HG03469 (cell line): ENCODE results near the gene C8G.

Experiments
- ATAC-seq: cut with Tn5 transposase; IDR thresholded peaks from one replicate; pipeline ENCODE4 v1.9.1; 2021; ENCODE audit warnings: mild to moderate bottlenecking, moderate library complexity, moderate number of reproducible peaks; ENCODE audit not compliant: unreplicated experiment

The C8G gene

DNA sequence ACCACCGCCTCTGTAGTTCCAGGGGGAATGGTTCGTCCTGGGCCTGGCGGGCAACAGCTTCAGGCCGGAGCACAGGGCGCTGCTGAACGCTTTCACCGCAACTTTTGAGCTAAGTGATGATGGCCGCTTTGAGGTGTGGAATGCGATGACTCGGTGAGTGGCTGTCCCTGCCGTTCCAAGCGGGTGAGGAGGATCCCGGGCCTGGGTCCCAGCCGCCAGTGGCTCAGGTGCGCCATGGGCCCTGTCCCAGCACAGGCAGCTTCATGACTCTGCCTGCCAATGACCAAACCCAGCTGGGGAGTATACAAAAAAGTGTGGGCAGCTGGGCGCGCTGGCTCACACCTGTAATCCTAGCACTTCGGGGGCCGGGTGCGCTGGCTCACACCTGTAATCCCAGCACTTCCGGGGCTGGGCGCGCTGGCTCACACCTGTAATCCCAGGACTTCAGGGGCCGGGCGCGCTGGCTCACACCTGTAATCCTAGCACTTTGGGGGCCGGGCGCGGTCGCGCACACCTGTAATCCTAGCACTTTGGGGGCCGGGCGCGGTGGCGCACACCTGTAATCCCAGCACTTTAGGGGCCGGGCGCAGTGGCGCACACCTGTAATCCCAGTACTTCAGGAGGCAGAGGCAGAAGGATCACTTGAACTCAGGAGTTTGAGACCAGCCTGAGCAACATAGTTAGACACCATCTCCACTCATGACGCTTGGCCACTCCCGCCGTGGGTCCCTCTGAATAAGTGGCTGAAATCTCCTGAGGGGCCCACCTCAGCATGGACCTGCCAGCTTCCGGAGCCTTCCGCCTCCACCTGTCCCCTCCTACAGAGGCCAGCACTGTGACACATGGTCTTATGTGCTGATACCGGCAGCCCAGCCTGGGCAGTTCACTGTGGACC, 8.1 kb downstream of the C8G start:
- no peak for ATAC-seq

DNA sequence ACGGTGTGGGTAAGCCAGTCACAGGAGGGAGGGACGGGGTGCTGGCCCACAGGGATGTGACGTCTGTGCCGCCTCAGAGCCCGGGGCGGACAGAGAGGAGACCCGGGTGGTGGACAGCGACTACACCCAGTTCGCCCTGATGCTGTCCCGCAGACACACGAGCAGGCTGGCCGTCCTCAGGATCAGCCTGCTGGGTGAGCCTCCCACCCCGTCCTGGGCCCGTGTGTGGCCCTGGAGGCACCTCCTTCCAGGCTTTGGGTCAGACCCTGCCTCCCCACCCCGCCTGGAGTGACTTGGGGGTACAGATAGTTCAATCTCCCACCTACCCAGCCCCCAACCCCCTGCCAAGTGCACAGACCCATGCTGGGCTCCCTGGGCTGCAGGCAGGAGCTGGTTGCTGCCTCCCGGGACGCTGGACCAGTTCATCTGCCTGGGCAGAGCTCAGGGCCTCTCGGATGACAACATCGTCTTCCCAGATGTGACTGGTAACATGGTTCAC, 8.8 kb downstream of the C8G start:
- ATAC-seq: no peak

DNA sequence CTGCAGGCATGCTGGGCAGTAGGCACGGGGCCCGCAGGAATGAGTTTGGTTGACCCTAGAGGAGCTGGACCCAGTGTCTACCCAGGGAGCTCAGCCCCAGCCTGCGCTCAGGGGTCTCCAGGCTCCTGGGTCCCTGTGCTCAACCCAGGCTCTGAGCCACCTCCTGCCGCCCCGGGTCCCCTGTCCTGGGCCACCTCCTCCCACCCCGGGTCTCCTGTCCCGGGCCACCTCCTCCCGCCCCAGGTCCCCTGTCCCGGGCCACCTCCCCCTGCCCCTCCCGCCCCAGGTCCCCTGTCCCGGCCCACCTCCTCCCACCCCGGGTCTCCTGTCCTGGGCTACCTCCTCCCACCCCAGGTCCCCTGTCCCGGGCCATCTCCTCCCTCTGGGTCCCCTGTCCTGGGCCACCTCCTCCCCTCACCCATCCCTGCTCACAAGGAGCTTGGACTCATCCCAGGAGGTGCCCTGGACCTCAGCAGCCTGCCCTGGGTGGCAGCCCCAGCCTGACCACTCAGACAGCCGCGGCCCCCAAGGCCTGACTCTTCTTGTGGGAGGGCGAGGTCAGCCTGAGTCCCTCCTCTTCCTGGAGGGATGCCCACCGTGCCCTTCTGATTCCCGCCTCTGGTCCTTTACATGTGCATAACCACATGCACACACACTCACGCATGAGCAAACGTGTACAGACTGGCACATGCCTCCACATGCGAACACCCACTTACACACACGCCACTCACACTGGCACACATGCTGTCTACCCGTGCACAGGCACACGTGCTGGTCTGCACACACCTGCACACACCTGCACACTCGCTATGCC, 9.4 kb downstream of the C8G start:
- ATAC-seq: no peak

DNA sequence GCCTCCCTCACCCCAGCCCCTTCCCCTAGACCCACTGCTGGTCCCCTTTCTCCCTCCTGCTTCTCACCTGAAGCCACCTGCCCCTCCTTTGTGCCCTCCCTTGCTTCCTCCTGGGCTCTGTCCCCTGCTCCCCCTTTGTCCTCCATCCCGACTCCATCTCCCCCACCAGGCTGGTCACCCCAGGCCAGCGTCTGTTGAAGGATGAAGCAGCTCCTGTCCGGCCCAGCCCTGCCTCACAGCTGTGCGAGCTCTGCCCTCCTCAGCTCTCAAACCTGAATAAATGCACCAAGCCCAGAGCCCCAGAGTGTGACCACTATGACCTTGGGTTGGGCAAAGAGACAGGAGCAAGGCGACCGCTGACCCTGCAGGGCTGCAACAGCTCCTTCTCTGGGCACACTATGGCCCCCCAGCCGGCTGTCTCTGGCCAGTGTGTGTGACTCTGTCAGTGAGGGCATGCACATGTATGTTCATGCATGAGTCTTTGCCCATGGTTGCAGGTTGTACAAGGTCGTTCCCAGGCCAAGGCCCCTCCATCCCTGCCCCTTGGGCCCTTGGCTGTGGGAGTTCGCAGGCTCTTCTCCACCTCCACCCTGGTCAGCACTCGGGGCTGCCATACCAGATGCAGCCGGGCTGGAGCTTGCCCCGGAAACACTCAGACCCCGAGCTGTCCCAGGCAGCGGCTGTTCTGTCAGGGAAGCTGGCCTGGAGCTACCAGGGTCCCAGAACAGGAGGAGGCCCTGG, 10.3 kb downstream of the C8G start:
- no peak for ATAC-seq

DNA sequence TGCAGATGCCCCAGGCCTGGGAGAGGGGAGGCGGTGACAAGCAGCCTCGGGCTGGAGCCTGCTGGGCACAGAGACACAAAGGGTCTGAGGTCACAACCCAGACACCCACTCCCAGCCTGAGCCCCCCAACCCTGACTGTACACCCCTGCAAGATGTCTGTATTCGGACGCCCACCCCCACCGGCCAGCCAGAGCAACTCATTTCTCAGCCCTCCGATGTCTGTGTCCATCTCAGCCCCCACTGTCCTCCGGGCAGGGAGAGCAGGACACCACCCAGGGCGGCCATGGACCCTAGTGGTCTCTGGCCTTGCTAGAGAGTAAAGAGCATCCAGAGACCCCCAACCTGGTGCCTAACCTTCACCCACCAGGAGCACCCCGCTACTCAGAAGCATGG, 10.9 kb downstream of the C8G start:
- ATAC-seq: no peak

DNA sequence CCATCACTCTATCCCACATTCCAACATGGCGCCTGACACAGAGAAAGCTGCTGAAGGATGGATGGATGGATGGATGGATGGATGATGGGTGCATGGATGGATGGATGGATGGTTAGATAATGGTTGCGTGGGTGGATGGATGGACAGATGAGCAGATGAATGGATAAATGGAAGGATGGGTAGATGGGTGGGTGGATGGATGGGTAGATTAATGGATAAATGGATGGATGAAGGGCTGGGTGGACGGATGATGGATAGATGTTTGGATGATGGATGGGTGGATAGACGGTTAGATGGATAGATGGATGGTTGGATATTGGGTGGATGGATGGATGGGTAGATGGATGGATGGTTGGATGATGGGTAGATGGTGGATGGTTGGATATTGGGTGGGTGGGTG, 11.6 kb downstream of the C8G start:
- no peak for ATAC-seq

DNA sequence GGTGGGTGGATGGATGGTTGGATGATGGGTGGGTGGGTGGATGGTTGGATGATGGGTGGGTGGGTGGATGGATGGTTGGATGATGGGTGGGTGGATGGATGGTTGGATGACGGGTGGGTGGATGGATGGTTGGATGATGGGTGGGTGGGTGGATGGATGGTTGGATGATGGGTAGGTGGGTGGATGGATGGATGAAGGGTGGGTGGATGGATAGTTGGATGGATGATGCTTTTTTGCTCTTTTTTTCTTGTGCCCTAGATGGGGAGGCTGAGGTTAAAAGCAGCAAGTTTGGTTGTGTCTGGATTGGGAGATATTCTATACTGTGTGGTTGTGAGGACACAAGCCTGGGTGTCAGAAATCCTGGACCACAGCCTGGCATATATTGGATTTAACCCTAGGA, 12.4 kb downstream of the C8G start:
- no peak for ATAC-seq

DNA sequence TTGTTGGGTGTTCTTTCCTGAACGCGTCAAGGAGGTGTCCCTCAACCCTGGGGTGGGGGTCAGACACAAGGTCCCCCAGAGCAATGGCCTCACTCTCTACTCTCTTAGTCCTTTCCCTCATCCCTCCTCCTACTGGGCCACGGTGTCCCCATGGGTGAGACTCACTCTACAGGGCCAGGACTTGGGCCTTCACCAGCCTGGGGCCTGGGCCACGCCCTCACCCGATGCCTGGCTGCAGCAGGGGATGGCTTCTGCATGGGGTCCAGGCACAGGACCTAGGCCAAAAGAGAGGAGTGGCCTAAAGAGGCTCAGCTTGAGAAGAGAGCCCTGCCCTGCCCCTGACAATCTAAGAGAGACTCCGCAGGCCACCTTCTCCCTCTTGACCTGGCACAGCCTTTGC, 12.9 kb downstream of the C8G start:
- ATAC-seq: no peak

DNA sequence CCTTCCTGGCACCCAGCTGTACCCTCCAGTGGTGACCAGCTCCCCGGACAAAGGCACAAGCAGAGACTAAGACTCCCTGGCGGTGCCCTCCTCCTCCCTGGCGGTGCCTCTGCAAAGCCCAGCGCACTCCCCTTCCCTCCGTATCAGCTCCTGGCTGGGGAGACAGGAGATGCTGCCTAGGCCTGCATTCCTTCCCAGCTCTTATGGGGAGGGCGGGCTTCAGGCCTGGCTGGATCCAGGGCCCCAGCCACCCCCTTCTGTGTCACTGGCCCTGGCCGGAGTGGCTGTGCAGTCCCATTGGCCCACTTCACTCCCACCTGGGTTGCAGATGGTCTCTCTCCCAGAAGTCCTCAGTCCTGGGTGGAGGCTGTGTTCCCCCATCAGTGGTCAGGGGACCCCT, 13.4 kb downstream of the C8G start:
- ATAC-seq: no peak

DNA sequence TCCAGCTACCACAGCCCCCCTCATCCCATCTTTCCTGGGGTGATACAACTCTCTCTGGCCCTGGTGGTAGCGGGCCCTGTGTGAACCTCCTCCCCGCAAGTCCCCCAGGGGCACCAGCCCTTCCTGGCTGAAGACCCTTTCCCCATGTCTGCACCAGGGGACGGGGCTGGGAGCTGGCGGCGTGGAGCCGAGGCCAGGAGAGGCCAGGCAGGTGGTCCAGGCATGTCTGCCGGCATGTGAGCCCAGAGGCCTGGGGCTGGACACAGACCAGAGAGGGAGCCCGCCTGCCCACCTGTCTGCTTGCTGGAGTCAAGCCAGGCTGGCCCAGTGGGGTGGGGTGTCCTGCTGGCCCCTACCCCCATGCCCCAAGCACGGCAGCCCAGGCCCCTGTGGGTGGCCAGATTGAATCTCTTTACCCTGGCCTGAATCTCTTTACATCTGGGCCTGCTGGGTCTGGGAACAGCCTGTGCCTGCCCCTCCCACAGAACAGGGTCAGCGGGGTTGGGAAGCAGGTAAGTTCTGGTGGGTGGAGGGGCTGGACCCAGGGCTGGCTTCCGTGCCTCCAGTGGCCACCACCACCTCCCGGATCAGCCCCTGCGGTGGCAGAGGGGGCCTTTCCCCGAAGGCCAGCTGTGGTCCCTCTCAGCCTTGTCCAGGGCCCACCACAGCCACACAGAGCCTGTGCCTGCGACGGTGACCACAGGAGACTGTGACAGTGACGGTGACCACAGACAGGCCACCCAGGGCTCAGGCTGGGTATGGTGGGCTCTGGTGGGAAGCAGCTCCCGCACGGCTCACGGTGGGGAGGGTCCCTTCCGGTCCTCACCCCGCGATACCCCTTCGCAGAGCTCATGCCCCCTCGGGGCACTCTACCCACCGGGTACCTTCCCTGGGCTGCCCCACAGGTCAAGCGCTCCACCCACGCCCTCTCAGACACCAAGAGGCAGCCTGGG, 14.1 kb downstream of the C8G start:
- ATAC-seq: no peak

DNA sequence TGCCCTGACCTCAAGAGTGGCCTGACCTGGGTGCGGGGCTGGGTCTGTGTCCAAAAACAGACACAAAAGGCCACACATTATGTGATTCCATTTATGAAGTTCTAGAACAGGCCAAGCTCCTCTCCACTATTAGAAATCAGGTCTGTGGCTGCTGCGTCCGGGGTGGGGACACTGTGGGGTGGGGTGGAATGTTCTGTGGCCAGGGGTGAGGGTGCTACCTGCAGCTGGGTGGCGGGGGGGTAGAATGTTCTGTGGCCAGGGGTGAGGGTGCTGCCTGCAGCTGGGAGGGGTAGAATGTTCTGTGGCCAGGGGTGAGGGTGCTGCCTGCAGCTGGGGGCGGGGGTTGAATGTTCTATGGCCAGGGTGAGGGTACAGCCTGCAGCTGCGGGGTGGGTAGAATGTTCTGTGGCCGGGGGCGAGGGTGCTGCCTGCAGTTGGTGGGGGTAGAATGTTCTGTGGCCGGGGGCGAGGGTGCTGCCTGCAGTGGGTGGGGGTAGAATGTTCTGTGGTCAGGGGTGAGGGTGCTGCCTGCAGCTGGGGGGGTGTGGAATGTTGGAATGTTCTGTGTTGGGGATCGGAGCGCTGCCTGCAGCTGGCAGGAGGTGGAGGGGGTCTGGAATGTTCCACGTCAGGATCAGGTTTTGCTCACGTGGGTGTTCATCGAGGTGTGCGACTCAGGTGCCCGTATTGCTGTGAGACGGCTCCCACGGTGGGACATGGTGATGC, 15.3 kb downstream of the C8G start:
- no peak for ATAC-seq

DNA sequence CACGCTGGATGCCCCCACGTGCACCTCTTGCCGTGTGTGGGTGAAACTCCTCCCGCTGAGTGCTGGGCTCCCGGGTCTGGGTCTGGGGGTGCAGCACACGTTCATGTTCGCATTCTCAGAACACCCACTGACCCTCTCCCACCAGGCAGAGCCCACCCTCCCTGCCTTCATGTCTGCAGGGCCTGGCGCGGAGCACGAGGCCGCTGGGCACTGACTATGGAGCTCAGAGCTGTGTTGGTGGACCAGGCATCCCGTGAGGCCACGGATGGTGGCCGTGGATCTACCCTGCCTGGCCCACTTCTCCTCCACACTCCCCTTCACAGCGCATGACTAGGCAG, 15.9 kb downstream of the C8G start:
- no peak for ATAC-seq

DNA sequence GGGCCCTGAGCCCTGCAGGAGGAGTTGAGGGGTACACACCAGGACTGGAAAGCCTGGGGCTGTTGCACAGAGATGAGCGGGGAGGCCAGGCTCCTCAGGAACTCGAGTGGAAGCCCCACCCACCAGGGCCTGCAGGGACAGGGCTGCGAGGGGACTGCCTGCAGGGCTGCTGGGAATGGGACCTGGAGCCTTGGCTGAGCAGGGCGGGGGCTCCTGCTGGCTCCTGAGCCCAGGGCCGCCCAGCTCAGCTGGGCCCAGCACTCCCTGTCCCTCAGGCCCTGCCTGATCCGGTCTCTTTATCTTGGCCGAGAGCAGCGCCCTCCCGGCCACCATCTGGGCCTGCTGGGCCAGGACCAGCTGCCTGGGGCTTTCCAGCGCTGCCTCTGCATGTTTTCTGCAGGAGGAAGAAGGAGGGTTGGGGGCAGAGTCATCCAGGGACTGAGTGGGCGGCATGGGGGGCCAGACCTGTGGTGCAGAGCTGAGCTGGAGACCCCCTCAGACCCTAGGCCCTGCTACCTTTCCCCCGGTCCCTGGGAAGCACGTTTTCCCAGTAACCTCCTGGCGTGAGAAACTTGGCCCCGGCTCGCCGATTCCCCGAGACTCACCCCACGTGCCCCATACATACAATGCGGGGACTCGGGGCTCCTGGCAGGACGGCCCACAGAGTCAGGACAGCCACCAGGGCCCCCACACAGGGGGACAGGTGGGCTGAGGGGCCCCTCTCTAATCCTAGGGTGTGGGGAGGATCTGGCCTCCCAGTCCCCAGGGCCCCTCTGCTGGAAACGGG, 16.4 kb downstream of the C8G start:
- no peak for ATAC-seq

DNA sequence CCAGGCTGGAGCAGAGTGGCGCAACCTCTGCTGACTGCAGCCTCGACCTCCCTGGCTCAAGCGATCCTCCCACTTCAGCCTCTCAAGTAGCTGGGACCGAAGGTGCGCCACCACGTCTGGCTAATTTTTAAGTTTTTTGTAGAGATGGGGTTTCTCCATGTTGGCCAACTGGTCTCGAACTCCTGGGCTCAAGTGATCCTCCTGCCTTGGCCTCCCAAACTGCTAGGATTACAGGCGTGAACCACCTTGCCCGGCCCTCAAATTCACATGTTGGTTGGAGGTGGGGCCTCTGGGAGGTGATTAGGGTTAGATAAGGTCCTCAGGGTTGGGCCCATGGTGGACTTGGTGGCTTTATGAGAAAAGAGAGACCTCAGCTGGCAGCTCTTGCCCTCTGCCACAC, 17.1 kb downstream of the C8G start:
- no peak for ATAC-seq

DNA sequence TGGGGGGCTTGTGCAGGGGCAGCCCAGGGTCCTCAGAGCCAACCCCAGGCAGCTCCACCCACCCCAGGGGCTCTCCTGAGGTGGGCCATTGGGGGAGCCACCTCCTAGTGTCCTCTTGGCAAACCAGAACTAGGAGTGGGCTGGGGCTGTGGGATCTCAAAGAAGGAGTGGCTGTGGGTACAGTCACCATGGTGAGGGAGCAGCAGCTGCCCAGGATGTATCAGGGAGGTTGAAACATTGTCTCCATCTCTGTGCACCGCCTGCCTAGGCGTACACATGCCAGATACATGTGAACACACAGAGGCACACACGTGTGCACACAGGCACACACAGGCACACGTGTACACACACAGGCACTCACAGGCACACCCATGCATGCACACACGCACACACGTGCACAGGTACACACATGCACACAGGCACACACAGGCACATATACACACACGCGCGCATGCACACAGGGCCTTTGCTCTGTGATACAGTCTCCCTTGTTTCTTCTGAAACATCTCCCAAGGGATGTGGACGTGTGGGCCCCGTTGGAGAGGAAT, 17.7 kb downstream of the C8G start:
- ATAC-seq: no peak

DNA sequence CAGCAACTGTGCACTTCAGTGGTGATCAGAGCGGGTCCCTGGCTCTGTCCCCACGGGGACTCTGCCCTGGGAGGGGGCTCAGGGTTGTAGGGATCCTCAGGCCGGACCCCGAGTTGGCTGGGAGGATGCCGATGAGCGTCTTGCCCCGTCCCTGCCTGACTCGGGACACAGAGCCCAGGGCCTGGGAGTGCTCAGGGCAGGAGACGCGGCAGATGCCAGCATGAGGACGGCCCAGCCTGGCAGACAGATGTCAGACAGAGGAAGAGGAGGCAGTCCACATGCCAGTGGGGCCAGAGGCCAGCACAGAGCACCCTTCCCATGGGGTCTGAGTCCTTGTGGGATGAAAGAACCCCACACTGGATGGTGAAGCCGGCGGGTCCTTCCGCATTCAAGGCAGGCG, 18.3 kb downstream of the C8G start:
- ATAC-seq: no peak

DNA sequence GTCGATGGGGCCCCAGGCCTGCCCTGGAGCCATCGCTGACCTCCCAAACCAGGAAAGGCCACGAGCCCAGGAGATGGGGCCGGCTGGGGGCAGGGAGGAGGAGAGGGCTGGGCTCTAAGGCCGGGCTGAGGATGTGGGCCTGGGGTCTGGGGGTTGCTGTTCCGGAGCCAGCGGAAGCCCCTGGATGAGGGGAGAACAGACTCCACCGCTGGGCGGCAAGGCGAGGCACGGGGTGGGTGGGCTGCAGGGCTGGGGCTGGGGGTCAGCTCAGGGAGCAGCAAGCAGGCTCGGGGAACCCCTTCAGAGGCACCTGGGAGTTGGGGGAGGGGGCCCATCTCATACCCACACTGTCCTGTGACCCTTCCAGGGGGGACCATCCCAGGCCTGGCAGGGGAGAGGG, 18.7 kb downstream of the C8G start:
- no peak for ATAC-seq

DNA sequence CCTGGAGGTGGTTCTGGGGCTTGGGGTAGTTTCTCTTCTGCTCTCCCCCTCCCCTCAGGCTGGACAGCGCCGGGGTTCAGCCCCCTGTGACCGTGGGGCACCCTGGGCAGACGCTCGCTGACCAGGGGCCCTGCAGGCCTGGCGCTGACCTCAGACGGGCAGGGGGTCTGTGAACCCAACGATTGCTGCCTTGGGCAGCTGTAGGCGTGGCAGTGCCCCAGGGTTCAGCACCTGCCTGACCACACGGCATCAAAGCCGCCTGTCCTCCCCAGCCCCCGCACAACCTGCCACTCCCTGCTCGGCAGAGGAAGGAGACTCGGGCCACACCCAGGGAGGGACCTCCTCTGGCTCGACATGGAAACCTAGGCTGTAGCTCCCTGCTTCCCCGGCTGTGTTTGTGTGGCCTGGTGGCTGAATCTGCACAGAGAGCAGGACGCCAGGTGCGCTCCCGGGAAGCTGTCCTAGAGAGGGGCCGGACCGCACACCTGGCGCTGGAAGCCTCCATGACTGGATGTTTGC, 19.2 kb downstream of the C8G start:
- no peak for ATAC-seq
